IMR-90 (cell line): ENCODE results near the gene PPP1R3E. TPM values are rescaled to one million over a fixed set of nuclear protein-coding genes. Genes with fewer than 3 reads are reported as not detected.
"Not testable (repeated sequence)": the region's sequence is repeated elsewhere in the genome, so short reads cannot be mapped to it uniquely, and the experiment has no call there.

Experiments
- ATAC-seq: fragments of 200-7000 bp; cut with Tn5 transposase; 2 replicates; pipeline ENCODE4 v1.9.1; 2020; ENCODE audit warnings: low read depth, mild to moderate bottlenecking, moderate library complexity
- BruUV-seq: library from RNA; stranded (reverse); fragments of 400-500 nt; replicated peaks from 2 replicates; lab custom pipeline; 2021; lab: Mats Ljungman, UMichigan
- CTCF ChIA-PET: fragments of 300-600 bp; formaldehyde crosslinking; extraction: SDS; loops from one replicate; lab custom pipeline; 2021; ENCODE audit warnings: antibody characterized with exemption; lab: Yijun Ruan, JAX
- POLR2A ChIA-PET: fragments of 300-600 bp; sonication (Branson Sonifier 250); formaldehyde crosslinking; loops from one replicate; lab custom pipeline; 2022; ENCODE audit warnings: antibody characterized with exemption; ENCODE audit not compliant: unreplicated experiment; lab: Charles Lee
- DNase-seq: peaks from one replicate; pipeline ENCODE4 v3.0.0; 2013
- H2AFZ ChIP-seq: replicated peaks from 2 replicates; pipeline ENCODE3; 2013; ENCODE audit warnings: low read length, mild to moderate bottlenecking; ENCODE audit not compliant: poor library complexity
- H2AK5ac ChIP-seq: 2 replicates; pipeline ENCODE4 v1.6.1; 2013; ENCODE audit warnings: low read depth, low read length, inconsistent platforms
- H2AK9ac ChIP-seq: replicated peaks from 2 replicates; pipeline ENCODE3; 2013; ENCODE audit warnings: mild to moderate bottlenecking, low read depth, low read length, moderate library complexity; ENCODE audit not compliant: poor library complexity
- H2BK120ac ChIP-seq: 2 replicates; pipeline ENCODE4 v1.6.1; 2013; ENCODE audit warnings: low read depth, low read length, inconsistent platforms
- H2BK15ac ChIP-seq: 3 replicates; pipeline ENCODE4 v1.6.1; 2013; ENCODE audit warnings: low read depth, low read length, inconsistent platforms
- H2BK20ac ChIP-seq: 2 replicates; pipeline ENCODE4 v1.6.1; 2013; ENCODE audit warnings: low read depth, mild to moderate bottlenecking, inconsistent platforms, low read length, moderate library complexity
- H2BK5ac ChIP-seq: 2 replicates; pipeline ENCODE4 v1.6.1; 2013; ENCODE audit warnings: mild to moderate bottlenecking, low read depth, low read length, inconsistent platforms; ENCODE audit not compliant: poor library complexity, severe bottlenecking
- H3K14ac ChIP-seq: replicated peaks from 2 replicates; pipeline ENCODE4 v1.6.1; 2013; ENCODE audit warnings: low read depth, low read length, inconsistent platforms
- H3K18ac ChIP-seq: 2 replicates; pipeline ENCODE4 v1.6.1; 2013; ENCODE audit warnings: low read depth, low read length, control low read depth
- H3K23ac ChIP-seq: 2 replicates; pipeline ENCODE4 v1.6.1; 2013; ENCODE audit warnings: low read depth, low read length, inconsistent platforms
- H3K27ac ChIP-seq: 2 replicates; pipeline ENCODE4 v1.5.1; 2013; ENCODE audit warnings: mild to moderate bottlenecking, control low read depth, low read length; ENCODE audit not compliant: insufficient read depth
- H3K27me3 ChIP-seq: 2 replicates; pipeline ENCODE4 v1.6.1; 2013; ENCODE audit warnings: low read length; ENCODE audit not compliant: control insufficient read depth, insufficient read depth
- H3K36me3 ChIP-seq: 2 replicates; pipeline ENCODE4 v1.6.1; 2013; ENCODE audit warnings: low read length, mixed read lengths; ENCODE audit not compliant: control insufficient read depth, insufficient read depth
- H3K4ac ChIP-seq: 2 replicates; pipeline ENCODE4 v1.6.1; 2013; ENCODE audit warnings: low read depth, low read length, inconsistent platforms
- H3K4me1 ChIP-seq: 2 replicates; pipeline ENCODE4 v1.6.1; 2013; ENCODE audit warnings: low read length, mixed read lengths; ENCODE audit not compliant: control insufficient read depth, insufficient read depth
- H3K4me2 ChIP-seq: 2 replicates; pipeline ENCODE4 v1.6.1; 2013; ENCODE audit warnings: low read depth, mild to moderate bottlenecking, control low read depth, low read length, moderate library complexity
- H3K4me3 ChIP-seq: 2 replicates; pipeline ENCODE4 v1.5.1; 2013; ENCODE audit warnings: low read depth, mild to moderate bottlenecking, control low read depth, low read length, moderate library complexity; ENCODE audit not compliant: insufficient read depth
- H3K56ac ChIP-seq: 2 replicates; pipeline ENCODE4 v1.6.1; 2013; ENCODE audit warnings: low read length, inconsistent platforms; ENCODE audit not compliant: insufficient read depth; ENCODE audit errors: extremely low read depth
- H3K79me1 ChIP-seq, 2 experiments: 2 replicates each; pipeline ENCODE4 v1.6.1; 2013; ENCODE audit warnings: low read length in 2 of 2, inconsistent platforms in 1 of 2, low read depth in 1 of 2
- H3K9ac ChIP-seq: 2 replicates; pipeline ENCODE4 v1.6.1; 2013; ENCODE audit warnings: low read depth, low read length, control low read depth
- H3K9me1 ChIP-seq: 2 replicates; pipeline ENCODE4 v1.6.1; 2013; ENCODE audit warnings: low read length, inconsistent platforms; ENCODE audit not compliant: insufficient read depth
- H3K9me3 ChIP-seq: 2 replicates; pipeline ENCODE4 v1.6.1; 2013; ENCODE audit warnings: low read length; ENCODE audit not compliant: control insufficient read depth, insufficient read depth
- H4K20me1 ChIP-seq: 2 replicates; pipeline ENCODE4 v1.6.1; 2013; ENCODE audit warnings: low read length, inconsistent platforms; ENCODE audit not compliant: insufficient read depth
- H4K5ac ChIP-seq: 2 replicates; pipeline ENCODE4 v1.6.1; 2013; ENCODE audit warnings: mild to moderate bottlenecking, low read depth, low read length, control low read depth
- H4K8ac ChIP-seq, 2 experiments: 2 replicates each; pipeline ENCODE4 v1.6.1; 2013; ENCODE audit warnings: low read depth in 2 of 2, low read length in 2 of 2, control low read depth in 1 of 2, inconsistent platforms in 1 of 2
- H4K91ac ChIP-seq: 2 replicates; pipeline ENCODE4 v1.6.1; 2013; ENCODE audit warnings: low read depth, low read length, inconsistent platforms; ENCODE audit not compliant: insufficient read depth
- CHD1 ChIP-seq: IDR thresholded peaks from 2 replicates; pipeline ENCODE4 v1.6.1; 2012; ENCODE audit warnings: low read depth, low read length, improper control_type of control experiment
- ELK1 ChIP-seq: fragments of 150-350 bp; IDR thresholded peaks from 2 replicates; pipeline ENCODE4 v1.6.1; 2016; ENCODE audit warnings: low read depth, mild to moderate bottlenecking, low read length, moderate library complexity, borderline replicate concordance
- FOS ChIP-seq: fragments of 150-350 bp; IDR thresholded peaks from 2 replicates; pipeline ENCODE4 v1.6.1; 2016; ENCODE audit warnings: low read depth, low read length
- MAZ ChIP-seq: IDR thresholded peaks from 2 replicates; pipeline ENCODE4 v1.6.1; 2012; ENCODE audit warnings: low read depth, mild to moderate bottlenecking, low read length, improper control_type of control experiment, moderate library complexity, borderline replicate concordance
- WGBS, 2 experiments: methylation state at CpG; one replicate each; pipeline versions ENCODE4 v1.1.5 to v1.1.7; 2013; ENCODE audit warnings: missing lambda C conversion rate in 2 of 2; ENCODE audit not compliant: insufficient read length in 1 of 2; ENCODE audit errors: extremely low coverage in 2 of 2; 5-methylcytosine and 5-hydroxymethylcytosine counted together
- dilution Hi-C: fragments of 300-500 bp; cut with HindIII; formaldehyde crosslinking; loops from one replicate; pipeline ENCODE4 v1.14.3; 2018; ENCODE audit warnings: low sequenced_read_pairs; ENCODE audit not compliant: unreplicated experiment
- in situ Hi-C: fragments of 300-500 bp; cut with MboI; formaldehyde crosslinking; loops from 3 replicates; pipeline ENCODE4 v1.14.3; 2019; ENCODE audit warnings: low sequenced_read_pairs, inconsistent platforms, mixed read lengths
- intact Hi-C: fragments of 100-400 bp; cut with micrococcal nuclease; formaldehyde crosslinking; loops from 2 replicates; pipeline ENCODE4 v1.10.0; 2022
- polyA plus RNA-seq, 3 experiments: library from polyadenylated mRNA; depleted of rRNA; stranded (reverse); fragments of >200 nt; gene quantifications; 2 replicates each; pipeline ENCODE4 v1.2.3, GENCODE V29; 2012; ENCODE audit warnings: low replicate concordance in 1 of 3
- total RNA-seq: library from RNA; depleted of rRNA; stranded (reverse); fragments of >200 nt; gene quantifications from 2 replicates; pipeline ENCODE4 v1.2.3, GENCODE V29; 2012

PPP1R3E gene
- total and polyA plus RNA-seq, 2 of the 4 experiments (the other 2 are of a cell fraction) = 1.3 to 3.5 TPM

DNA sequence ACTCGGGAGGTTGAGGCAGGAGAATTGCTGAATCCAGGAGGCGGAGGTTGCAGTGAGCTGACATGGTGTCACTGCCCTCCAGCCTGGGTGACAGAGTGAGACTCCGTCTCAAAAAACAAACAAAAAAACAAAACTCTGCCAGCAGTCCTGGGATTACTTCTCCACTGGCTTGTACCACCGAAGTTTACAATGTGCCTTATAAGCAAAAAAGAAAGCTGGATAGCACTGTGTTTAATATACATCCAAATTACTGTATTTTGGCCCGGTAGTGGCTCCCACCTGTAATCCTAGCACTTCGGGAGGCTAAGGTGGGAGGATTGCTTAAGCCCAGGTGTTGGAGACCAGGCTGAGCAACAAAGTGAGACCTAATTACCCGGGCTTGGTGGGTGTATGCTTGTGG is 33.5 kb downstream of the PPP1R3E start:
- Histone ChIP-seq H3K4me2 (no peak overlapping the region), H4K20me1 (no peaks in the 10 kb centered on the region), H2AK5ac (no peak overlapping the region), H3K4ac (no peak overlapping the region), H3K4me1 (no peaks in the 10 kb centered on the region), H4K91ac (no peak overlapping the region), H2AK9ac (no peak overlapping the region), H4K8ac (no peak overlapping the region), H2BK120ac (no peak overlapping the region), H3K18ac (no peak overlapping the region), H4K5ac (no peak overlapping the region), H3K27me3 (no peaks in the 10 kb centered on the region), H2BK15ac (no peak overlapping the region), H3K14ac (no peak overlapping the region), H2AFZ (no peak overlapping the region), H3K27ac (no peak overlapping the region), H3K79me1 (no peaks in the 10 kb centered on the region), H2BK5ac (no peak overlapping the region), H2BK20ac (no peak overlapping the region), H3K23ac (no peak overlapping the region), H3K36me3 (no peaks in the 10 kb centered on the region), H3K56ac (no peak overlapping the region), H3K9ac (no peak overlapping the region), H3K4me3 (no peak overlapping the region), H3K9me3 (no peaks in the 10 kb centered on the region), H3K9me1 (no peaks in the 10 kb centered on the region)
- DNase-seq (no peak), ATAC-seq (no peak)
- TF ChIP-seq ELK1 (no peak), MAZ (no peak), FOS (no peak), CHD1 (no peak)
- in situ Hi-C loops = loop anchor here (10.0 kb wide), 1 partner anchor 196 kb away; the partner anchor contains the start of gene NGDN
- WGBS, 2 experiments = no CpG with 5 or more reads among the region's 7 CpGs
- CTCF ChIA-PET = no interaction called here
- intact Hi-C loops = loop anchor here (5.0 kb wide), 1 partner anchor 188 kb away; no protein-coding TSS in a partner anchor
- BruUV-seq = no TSS peak
- POLR2A ChIA-PET = no interaction called here
- dilution Hi-C loops = no loop called here

- H4K91ac ChIP-seq, H4K20me1 ChIP-seq, H3K9ac ChIP-seq, H2BK15ac ChIP-seq, H4K8ac ChIP-seq, ATAC-seq, H3K9me3 ChIP-seq, DNase-seq, H2AK9ac ChIP-seq, H3K4me3 ChIP-seq, H3K27ac ChIP-seq, H3K23ac ChIP-seq, H4K5ac ChIP-seq, BruUV-seq, H3K79me1 ChIP-seq, H2BK5ac ChIP-seq, H3K36me3 ChIP-seq, H3K14ac ChIP-seq, POLR2A ChIA-PET, H2AFZ ChIP-seq, H3K4me2 ChIP-seq, H3K18ac ChIP-seq, H3K9me1 ChIP-seq, dilution Hi-C loops, H3K4ac ChIP-seq, H2BK20ac ChIP-seq, intact Hi-C loops, H3K4me1 ChIP-seq, H2BK120ac ChIP-seq, H3K56ac ChIP-seq, H2AK5ac ChIP-seq: not testable (repeated sequence)
- WGBS, 2 experiments = no CpG with 5 or more reads among the region's 8 CpGs
- CTCF ChIA-PET = interaction anchor here (0.7 kb wide), 1 partner anchor 12 kb away, joined by 3 read pairs; no protein-coding TSS in a partner anchor
- H3K27me3 ChIP-seq = peaks cover 13% of the 10 kb centered on the region
- in situ Hi-C loops = loop anchor here (10.0 kb wide), 1 partner anchor 204 kb away; the partner anchor contains the start of gene NGDN
Observed at GRCh38 chr14:23260849-23261248, 41.8 kb downstream of the PPP1R3E start.
